NCI-H460 (cell line): ENCODE data around the gene NIPAL1. TPM values are rescaled to one million over a fixed set of nuclear protein-coding genes. Genes with fewer than 3 reads are reported as not detected.

Source experiments
- DNase-seq: peaks from one replicate; pipeline ENCODE4 v3.0.0-alpha.2; 2016; ENCODE audit warnings: low read depth; ENCODE audit errors: extremely low read depth
- total RNA-seq: library from RNA; depleted of rRNA; stranded (reverse); fragments of >200 nt; shearing (Covaris generic); gene quantifications from 2 replicates; pipeline ENCODE4 v1.2.3, GENCODE V29; 2014

Gene NIPAL1
- total RNA-seq, 1 experiment from 2014 or later: 3.0 TPM

GRCh38 chr4:48024522-48024921 is 8.0 kb downstream of the NIPAL1 start:
- no peak for DNase-seq

GRCh38 chr4:48025005-48025404 is 8.4 kb downstream of the NIPAL1 start:
- no peak for DNase-seq

GRCh38 chr4:48027653-48028052 is 11.1 kb downstream of the NIPAL1 start:
- DNase-seq: no peak

GRCh38 chr4:48028696-48029095 is 12.1 kb downstream of the NIPAL1 start:
- DNase-seq: no peak

- DNase-seq: no peak
These were observed 13.9 kb downstream of the NIPAL1 start for GRCh38 chr4:48030470-48030869.

GRCh38 chr4:48031802-48032525 is 15.4 kb downstream of the NIPAL1 start:
- no peak for DNase-seq

- DNase-seq: no peak
These were observed 16.1 kb downstream of the NIPAL1 start for GRCh38 chr4:48032721-48033120.

GRCh38 chr4:48033412-48033811 is 16.8 kb downstream of the NIPAL1 start:
- DNase-seq: no peak

GRCh38 chr4:48033825-48034413 is 17.3 kb downstream of the NIPAL1 start:
- peak; percentile 30 for DNase-seq

GRCh38 chr4:48035952-48036351 is 19.4 kb downstream of the NIPAL1 start:
- no peak for DNase-seq

- DNase-seq: no peak
These were observed 20.5 kb downstream of the NIPAL1 start for GRCh38 chr4:48037117-48037462.

- DNase-seq: no peak
These were observed 22.1 kb downstream of the NIPAL1 start for GRCh38 chr4:48038666-48039065.

GRCh38 chr4:48039561-48039960 is 23.0 kb downstream of the NIPAL1 start:
- DNase-seq: no peak

- no peak for DNase-seq
These were observed 25.1 kb downstream of the NIPAL1 start for GRCh38 chr4:48041535-48042137.

GRCh38 chr4:48042979-48043461 is 26.4 kb downstream of the NIPAL1 start:
- no peak for DNase-seq

GRCh38 chr4:48043504-48043903 is 26.9 kb downstream of the NIPAL1 start:
- no peak for DNase-seq

GRCh38 chr4:48044298-48044697 is 27.7 kb downstream of the NIPAL1 start:
- no peak for DNase-seq

GRCh38 chr4:48046059-48046458 is 29.5 kb downstream of the NIPAL1 start:
- no peak for DNase-seq

GRCh38 chr4:48047421-48047844 is 30.9 kb downstream of the NIPAL1 start:
- no peak for DNase-seq

- no peak for DNase-seq
These were observed 31.3 kb downstream of the NIPAL1 start for GRCh38 chr4:48047896-48048295.

GRCh38 chr4:48049483-48049882 is 32.9 kb downstream of the NIPAL1 start:
- no peak for DNase-seq

GRCh38 chr4:48051078-48051477 is 34.5 kb downstream of the NIPAL1 start:
- no peak for DNase-seq
